WI38 (cell line): Measurements from ENCODE around the gene KIF1C.

Source experiments
- H3K4me3 ChIP-seq: 2 replicates; pipeline ENCODE4 v1.5.1; 2011; ENCODE audit warnings: low read depth, mild to moderate bottlenecking, control low read depth, low read length
- CTCF ChIP-seq: IDR thresholded peaks from 2 replicates; pipeline ENCODE4 v1.5.1; 2012; ENCODE audit warnings: low read depth, mild to moderate bottlenecking, control low read depth, low read length

The KIF1C gene

GRCh38 chr17:4965311-4965986 lies 32.3 kb upstream of the KIF1C start:
- no peak overlapping the region for H3K4me3 ChIP-seq

DNA sequence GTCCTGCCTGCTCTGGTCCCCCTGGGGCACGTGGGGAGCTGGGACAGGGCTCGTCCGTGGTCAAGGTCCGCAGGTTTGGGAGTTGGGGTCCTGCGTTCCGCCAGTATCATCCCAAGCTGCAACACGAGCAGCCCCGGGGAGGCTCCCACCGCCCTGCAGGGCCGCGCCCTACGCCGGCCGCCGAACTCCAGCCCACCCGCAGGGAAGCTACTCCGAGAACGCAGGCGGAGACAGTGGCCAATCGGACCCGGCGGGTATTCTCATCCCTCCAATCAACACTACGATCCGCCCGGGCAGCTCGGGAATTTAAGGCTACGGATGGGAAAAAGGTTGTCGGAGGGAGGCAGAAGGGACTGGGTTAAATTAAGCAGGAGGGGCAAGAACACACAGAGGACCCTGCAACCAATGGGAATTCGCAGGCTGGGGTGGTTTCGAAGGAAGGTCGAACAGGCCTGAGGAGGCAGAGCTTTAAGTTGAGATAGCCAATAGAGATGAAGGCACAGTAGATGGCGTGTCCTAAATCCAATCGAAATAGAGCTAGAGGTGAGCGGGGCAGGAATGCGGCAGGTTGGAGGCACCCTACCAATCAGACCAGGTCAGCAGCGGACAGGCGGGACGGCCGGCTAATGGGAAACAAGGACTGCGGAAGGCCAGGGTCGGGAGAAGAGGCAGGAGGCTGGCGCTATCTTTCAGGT lies 30.8 kb upstream of the KIF1C start:
- no peak for TF ChIP-seq CTCF
- peak overlapping the region; percentile 78 for H3K4me3 ChIP-seq

More at GRCh38 chr17:4965311-4965986, 32.3 kb upstream of the KIF1C start:
- no peak for TF ChIP-seq CTCF

GRCh38 chr17:4967539-4968485 lies 29.9 kb upstream of the KIF1C start, which contains the start of gene SPAG7:
SPAG7 (minus strand) TSS chr17:4967817; CDS start chr17:4967804, 13 bp downstream.
- no peak for TF ChIP-seq CTCF

GRCh38 chr17:4968486-4969046 lies 29.2 kb upstream of the KIF1C start:
- no peak for TF ChIP-seq CTCF

More at GRCh38 chr17:4967539-4968485, 29.9 kb upstream of the KIF1C start, which contains the start of gene SPAG7:
- H3K4me3 ChIP-seq: peak within 1 kb of the TSS; percentile 78

GRCh38 chr17:4969047-4969550 lies 28.7 kb upstream of the KIF1C start:
- peak overlapping the region; percentile 78 for H3K4me3 ChIP-seq
- TF ChIP-seq CTCF: no peak

More at GRCh38 chr17:4968486-4969046, 29.2 kb upstream of the KIF1C start:
- H3K4me3 ChIP-seq: peak overlapping the region; percentile 78

DNA sequence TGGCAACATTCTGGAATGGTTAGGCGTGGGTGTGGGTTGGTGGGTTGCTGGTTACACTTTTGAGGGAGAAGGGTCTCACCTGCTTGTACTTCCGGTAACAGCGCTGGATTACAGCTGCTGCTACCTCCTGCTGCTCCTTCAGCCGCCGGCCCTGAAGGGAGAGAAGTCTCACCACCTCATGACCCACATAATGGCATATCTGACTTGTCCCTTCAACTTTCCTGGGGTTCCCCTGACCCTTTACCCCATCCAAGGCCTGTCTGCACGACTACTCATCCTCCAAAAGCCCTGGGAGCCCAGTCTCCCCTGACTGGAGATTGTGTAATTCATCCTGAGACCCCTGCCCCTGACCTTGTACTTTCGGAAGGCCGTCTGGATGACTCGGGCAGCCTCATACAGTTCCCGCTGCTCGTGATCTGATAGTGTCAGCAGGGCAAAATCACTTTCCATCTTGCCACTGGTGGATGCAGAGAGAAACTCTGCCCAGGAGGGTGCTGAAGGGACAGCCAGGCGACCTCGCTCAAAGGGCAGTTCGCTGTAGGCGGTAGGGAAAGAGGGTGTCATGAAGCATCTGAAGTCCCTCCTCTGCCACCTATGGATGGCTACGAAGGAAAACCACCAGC lies 28.1 kb upstream of the KIF1C start:
- TF ChIP-seq CTCF: no peak
- H3K4me3 ChIP-seq: peak overlapping the region; percentile 12; the same call in 1 of the 2 replicates
